H1 (cell line): ENCODE results near the gene WDR90. TPM values are rescaled to one million over a fixed set of nuclear protein-coding genes. Genes with fewer than 3 reads are reported as not detected.

ENCODE experiments used
- ATF2 ChIP-seq: IDR thresholded peaks from 2 replicates; pipeline ENCODE4 v1.6.1; 2012; ENCODE audit warnings: low read length, inconsistent platforms
- BACH1 ChIP-seq: IDR thresholded peaks from 2 replicates; pipeline ENCODE4 v1.6.1; 2012; ENCODE audit warnings: low read length, improper control_type of control experiment
- CBX5 ChIP-seq: fragments of 300-800, 300-1000 bp; sonication (generic); IDR thresholded peaks from 2 replicates; pipeline ENCODE4 v1.7.1; 2016; ENCODE audit warnings: antibody characterized with exemption, low read length, low read depth
- CBX8 ChIP-seq: fragments of 300-800, 300-1000 bp; sonication (generic); IDR thresholded peaks from 2 replicates; pipeline ENCODE4 v1.7.1; 2016; ENCODE audit warnings: low read depth, low read length, borderline replicate concordance
- CHD1 ChIP-seq: IDR thresholded peaks from 2 replicates; pipeline ENCODE4 v1.6.1; 2012; ENCODE audit warnings: low read depth, low read length, improper control_type of control experiment
- CTBP2 ChIP-seq: IDR thresholded peaks from 2 replicates; pipeline ENCODE4 v1.7.0; 2011; ENCODE audit warnings: borderline replicate concordance, mild to moderate bottlenecking, moderate library complexity, mixed read lengths, low read length; ENCODE audit not compliant: insufficient read depth, insufficient read length
- E2F6 ChIP-seq: IDR thresholded peaks from 2 replicates; pipeline ENCODE4 v1.6.1; 2012; ENCODE audit warnings: inconsistent platforms
- EP300 ChIP-seq, 2 experiments: IDR thresholded peaks; 1 replicate in 1 of 2; 2 replicates in 1 of 2; pipeline ENCODE4 v1.6.1; 2011 to 2012; ENCODE audit warnings: low read depth in 2 of 2, low read length in 2 of 2, mild to moderate bottlenecking in 2 of 2, borderline replicate concordance in 1 of 2, inconsistent platforms in 1 of 2, moderate library complexity in 1 of 2
- FOSL1 ChIP-seq: IDR thresholded peaks from 2 replicates; pipeline ENCODE4 v1.6.1; 2011; ENCODE audit warnings: mild to moderate bottlenecking, low read depth, low read length, moderate library complexity; ENCODE audit not compliant: insufficient read depth
- GTF2F1 ChIP-seq: IDR thresholded peaks from 2 replicates; pipeline ENCODE4 v1.6.1; 2012; ENCODE audit warnings: low read depth, low read length, improper control_type of control experiment, borderline replicate concordance
- HDAC2 ChIP-seq, 2 experiments: fragments of 300-600 bp in 1 of 2; sonication (generic) in 1 of 2; IDR thresholded peaks; 2 replicates each; pipeline ENCODE4 v1.6.1; 2011 to 2012; ENCODE audit warnings: low read depth in 2 of 2, low read length in 2 of 2, mild to moderate bottlenecking in 2 of 2, moderate library complexity in 2 of 2, borderline replicate concordance in 1 of 2, inconsistent platforms in 1 of 2
- HDAC6 ChIP-seq: IDR thresholded peaks from one replicate; pipeline ENCODE4 v1.7.1; 2012; ENCODE audit warnings: low read depth, mild to moderate bottlenecking, inconsistent platforms, low read length, moderate library complexity
- KDM4A ChIP-seq: IDR thresholded peaks from one replicate; pipeline ENCODE4 v1.7.1; 2012; ENCODE audit warnings: low read depth, mild to moderate bottlenecking, moderate library complexity, low read length, inconsistent platforms; ENCODE audit not compliant: severe bottlenecking
- PHF8 ChIP-seq: fragments of 200-600 bp; sonication (generic); conservative IDR thresholded peaks from 2 replicates; pipeline ENCODE4 v1.7.1; 2012; ENCODE audit warnings: low read depth, mild to moderate bottlenecking, inconsistent platforms, low read length, moderate library complexity
- POLR2A ChIP-seq, 2 experiments: IDR thresholded peaks; 1 replicate in 1 of 2; 2 replicates in 1 of 2; pipeline ENCODE4 v1.6.1; 2011; ENCODE audit warnings: low read depth in 2 of 2, low read length in 2 of 2, mild to moderate bottlenecking in 2 of 2; ENCODE audit errors: control extremely low read depth in 1 of 2
- POLR2AphosphoS5 ChIP-seq: IDR thresholded peaks from 2 replicates; pipeline ENCODE4 v1.6.1; 2011; ENCODE audit warnings: low read depth, low read length
- RBBP5 ChIP-seq: IDR thresholded peaks from 2 replicates; pipeline ENCODE4 v1.7.1; 2012; ENCODE audit warnings: low read depth, mild to moderate bottlenecking, inconsistent platforms, low read length, moderate library complexity, borderline replicate concordance
- SP4 ChIP-seq: IDR thresholded peaks from 2 replicates; pipeline ENCODE4 v1.6.1; 2012; ENCODE audit warnings: low read length, inconsistent platforms
- TEAD4 ChIP-seq: IDR thresholded peaks from 2 replicates; pipeline ENCODE4 v1.6.1; 2012; ENCODE audit warnings: low read depth, low read length, inconsistent platforms, mixed read lengths
- YY1 ChIP-seq: IDR thresholded peaks from 2 replicates; pipeline ENCODE4 v1.6.1; 2011; ENCODE audit warnings: low read depth, mild to moderate bottlenecking, low read length
- polyA plus RNA-seq, 7 experiments: library from polyadenylated mRNA; depleted of rRNA in 3 of 7; stranded (reverse) in 5 of 7; unstranded in 2 of 7; fragments of >200 nt in 5 of 7; fragments of 200-250 nt in 2 of 7; gene quantifications; 1 replicate in 5 of 7; 2 replicates in 1 of 7; 4 replicates in 1 of 7; pipeline versions ENCODE4 v1.2.1 to v1.2.3, GENCODE V29; 2011 to 2013; ENCODE audit warnings: missing spikeins in 2 of 7, mixed read lengths in 2 of 7
- total RNA-seq: library from RNA; stranded (reverse); fragmentation: NEBNext Ultra II Directional; extraction: Animal tissue kit (Norgen Biotek cat#: 25700); gene quantifications from 2 replicates; pipeline ENCODE4 v1.2.1, GENCODE V29; 2021

WDR90 gene
- total and polyA plus RNA-seq, 2 of the 8 experiments (the other 6 are each of a cell fraction or from before 2014, with no cell fraction given), result 24.0 to 47.2 TPM

GRCh38 chr16:636206-637080 lies 12.7 kb upstream of the WDR90 start, which contains the start of gene METTL26 (continued):
- TF ChIP-seq E2F6 (no peak; the same call in 1 of the 2 replicates), TEAD4 (peak; percentile 37; the same call in 1 of the 2 replicates), YY1 (no peak), POLR2A (IDR thresholded peaks at IDR 0.05; ENCODE audit: control extremely low read depth in 1 of 2, low read depth in 2 of 2, low read length in 2 of 2) (peak in 1 of 2 experiments; percentile 51; a peak in 2 of 3 replicates), ATF2 (no peak; the same call in 1 of the 2 replicates), PHF8 (peak; percentile 65), CBX8 (no peak), HDAC2 (IDR thresholded peaks at IDR 0.05; ENCODE audit: borderline replicate concordance in 1 of 2, low read depth in 2 of 2, low read length in 2 of 2) (0 out of 4 replicates have a peak, but pooled peaks of 1 of the 2 experiments have one; percentile 17), SP4 (peak; percentile 80; the same call in 1 of the 2 replicates), RBBP5 (peak; percentile 99), POLR2AphosphoS5 (0 out of 2 replicates have a peak, but pooled peaks have one; percentile 53), HDAC6 (no peak), EP300 (IDR thresholded peaks at IDR 0.05; ENCODE audit: borderline replicate concordance in 1 of 2, low read depth in 2 of 2, low read length in 2 of 2) (no peak), FOSL1 (no peak), CBX5 (no peak), KDM4A (peak; percentile 70), GTF2F1 (0 out of 2 replicates have a peak, but pooled peaks have one; percentile 43), CHD1 (no peak), BACH1 (peak; percentile 60), CTBP2 (no peak)
